Activated CD4-positive, alpha-beta T cell treated with anti-CD3 and anti-CD28 coated beads for 1 hour (primary cell): ENCODE measurements around the gene CCNG1.
"Not testable (repeated sequence)": the region's sequence is repeated elsewhere in the genome, so short reads cannot be mapped to it uniquely, and the experiment has no call there.

Experiments used
- DNase-seq: peaks from one replicate; pipeline ENCODE4 v3.0.0-alpha.2; 2020

The CCNG1 gene

DNA sequence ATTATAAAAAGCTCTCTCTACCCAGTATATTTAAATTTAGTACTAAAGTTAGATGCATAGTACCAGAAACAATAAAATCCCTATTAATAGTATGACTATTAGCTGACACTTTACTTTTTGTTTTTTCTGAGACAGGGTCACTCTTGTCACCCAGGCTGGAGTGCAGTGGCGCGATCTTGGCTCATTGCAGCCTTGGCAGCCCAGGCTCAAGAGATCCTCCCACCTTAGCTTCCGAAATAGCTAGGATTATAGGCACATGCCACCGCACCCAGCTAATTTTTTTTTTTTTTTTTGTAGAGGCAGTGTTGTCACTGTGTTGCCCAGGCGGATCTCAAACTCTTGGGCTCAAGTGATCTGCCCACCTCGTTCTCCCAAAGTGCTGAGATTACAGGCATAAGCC is 8.0 kb downstream of the CCNG1 start:
- no peak for DNase-seq

DNA sequence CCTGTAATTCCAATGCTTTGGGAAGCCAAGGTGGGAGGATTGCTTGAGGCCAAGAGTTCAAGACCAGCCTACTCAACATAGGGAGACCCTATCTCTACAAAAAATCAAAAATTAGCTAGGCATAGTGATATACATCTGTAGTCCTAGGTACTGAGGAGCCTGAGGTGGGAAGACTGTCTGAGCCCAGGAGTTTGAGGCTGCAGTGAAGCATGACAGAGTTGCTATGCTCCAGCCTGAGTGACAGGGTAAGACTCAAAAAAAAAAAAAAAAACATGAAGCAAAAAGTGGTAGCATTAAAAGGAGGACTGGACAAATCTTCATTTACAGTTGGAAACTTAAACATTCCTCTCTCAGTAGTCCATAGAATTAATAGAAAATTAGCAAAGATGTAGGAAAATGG is 9.8 kb downstream of the CCNG1 start:
- DNase-seq: no peak

DNA sequence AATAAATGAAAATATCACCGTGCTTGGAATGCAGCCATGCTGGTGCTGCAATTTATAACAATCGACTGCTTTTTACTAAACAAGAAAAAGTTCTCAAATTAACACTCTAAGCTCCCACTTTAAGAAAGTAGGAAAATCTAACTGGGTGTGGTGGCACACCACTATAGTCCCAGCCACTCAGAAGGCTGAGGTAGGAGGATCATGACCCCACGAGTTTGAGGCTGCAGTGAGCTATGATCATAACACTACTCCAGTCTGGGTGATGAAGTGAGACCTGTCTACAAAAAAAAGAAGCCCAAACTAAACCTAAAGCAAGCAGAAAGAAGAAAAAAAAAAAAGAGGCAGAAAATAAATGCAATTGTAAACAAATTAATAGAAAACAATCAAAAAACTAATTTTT is 10.5 kb downstream of the CCNG1 start:
- DNase-seq: no peak

DNA sequence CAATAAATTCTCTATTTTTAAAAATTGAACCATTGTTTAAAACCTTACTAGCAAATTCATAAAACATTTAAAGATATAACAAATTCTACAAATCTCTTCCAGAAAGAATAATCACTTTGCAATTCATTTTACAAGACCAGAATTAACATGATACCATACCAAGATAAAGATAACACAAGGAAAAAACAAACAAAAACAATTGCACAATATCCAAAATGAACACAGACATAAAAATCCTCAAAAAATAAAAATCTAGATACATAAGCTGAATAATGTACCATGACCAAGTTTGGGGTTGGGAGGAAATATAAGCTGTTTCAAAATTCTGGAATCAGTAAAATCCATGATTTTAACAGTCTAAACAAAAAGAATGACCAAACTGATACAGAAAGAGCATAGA is 11.1 kb downstream of the CCNG1 start:
- DNase-seq: no peak

DNA sequence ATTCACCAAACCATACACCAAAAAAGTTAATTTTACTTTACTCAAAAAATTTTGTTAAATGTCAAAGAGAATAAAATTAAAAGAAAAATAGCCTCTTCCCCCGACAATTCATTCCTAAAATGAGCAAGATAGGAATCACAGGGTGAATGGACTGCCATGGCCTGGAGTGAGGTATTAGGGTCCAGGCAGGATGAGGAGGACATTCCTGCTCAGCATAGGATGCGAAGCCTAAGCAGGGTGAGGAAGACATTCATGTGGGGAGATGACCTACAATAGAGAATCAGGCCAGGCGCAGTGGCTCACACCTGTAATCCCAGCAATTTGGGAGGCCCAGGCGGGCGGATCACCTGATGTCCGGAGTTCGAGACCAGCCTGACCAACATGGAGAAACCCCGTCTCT is 14.1 kb downstream of the CCNG1 start:
- no peak for DNase-seq

DNA sequence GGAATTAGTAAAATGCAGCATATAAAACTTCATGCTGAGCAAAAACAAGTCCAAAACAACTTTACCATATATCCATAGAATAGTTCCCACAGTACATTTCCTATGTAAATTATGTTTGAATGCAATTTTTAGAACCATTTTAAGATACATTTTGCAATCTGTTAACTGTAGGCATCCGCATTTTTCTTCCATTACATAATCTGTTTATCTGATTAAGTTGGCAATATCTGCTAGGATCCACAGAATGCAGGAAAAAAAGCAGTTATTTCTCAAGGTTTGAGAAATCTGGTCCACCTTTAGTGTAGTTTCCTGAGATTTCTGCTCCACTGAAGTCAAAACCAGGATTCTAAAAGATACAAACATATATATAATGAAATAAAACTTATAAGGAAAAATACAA is 16.3 kb downstream of the CCNG1 start:
- no peak for DNase-seq

DNA sequence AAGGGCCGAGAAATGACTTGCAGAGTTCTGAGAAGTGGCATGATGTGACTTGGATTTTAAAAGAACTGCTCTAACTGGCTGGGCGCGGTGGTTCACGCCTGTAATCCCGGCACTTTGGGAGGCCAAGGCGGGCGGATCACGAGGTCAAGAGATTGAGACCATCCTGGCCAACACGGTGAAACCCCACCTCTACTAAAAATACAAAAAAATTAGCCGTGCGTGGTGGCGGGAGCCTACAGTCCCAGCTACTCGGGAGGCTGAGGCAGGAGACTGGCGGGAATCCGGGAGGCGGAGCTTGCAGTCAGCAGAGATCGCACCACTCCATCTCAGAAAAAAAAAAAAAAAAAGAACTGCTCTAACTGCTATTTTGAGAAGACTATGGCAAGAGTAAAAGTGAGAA is 18.0 kb downstream of the CCNG1 start:
- DNase-seq: not testable (repeated sequence)

DNA sequence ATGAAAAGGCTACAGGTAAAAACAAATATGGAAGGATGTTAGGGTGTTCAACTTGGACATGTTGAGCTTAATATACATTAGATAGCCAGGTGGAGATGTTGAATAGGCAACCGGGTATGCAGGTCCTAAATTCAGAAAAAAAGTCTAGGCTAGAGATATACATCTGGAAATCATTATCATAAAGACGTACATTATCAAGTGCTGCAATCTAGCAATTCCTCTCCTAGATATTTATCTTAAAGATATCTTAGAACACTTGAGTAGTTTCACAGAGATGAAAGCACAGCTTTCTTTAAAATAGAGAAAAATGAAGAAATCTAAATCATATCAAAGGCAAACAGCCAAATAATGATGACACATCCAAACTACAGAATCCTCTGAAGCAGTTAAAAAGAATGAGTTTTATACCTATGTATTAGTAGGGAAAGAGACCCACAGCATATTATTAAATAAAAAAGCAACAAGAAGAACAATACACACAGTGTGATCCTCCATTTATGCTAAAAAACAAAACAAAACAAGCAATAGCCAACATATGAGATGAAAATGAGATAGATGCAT is 18.7 kb downstream of the CCNG1 start:
- no peak for DNase-seq

DNA sequence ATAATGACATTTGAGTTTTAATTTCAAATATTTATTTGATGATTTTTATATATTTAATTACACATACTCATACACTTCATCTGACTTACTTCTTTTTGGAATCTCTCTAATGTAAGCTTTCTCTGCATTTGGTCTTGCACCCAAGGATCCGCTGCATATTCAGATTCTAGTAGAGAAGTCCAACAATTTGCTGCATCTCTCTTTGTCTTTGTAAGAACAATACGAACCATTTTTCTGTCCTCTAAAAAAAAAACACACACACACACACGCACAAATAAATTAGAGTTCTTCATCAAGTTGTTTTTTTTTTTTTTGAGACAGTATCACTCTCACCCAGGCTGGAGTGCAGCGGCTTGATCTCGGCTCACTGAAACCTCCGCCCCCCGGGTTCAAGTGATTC is 19.4 kb downstream of the CCNG1 start:
- no peak for DNase-seq

DNA sequence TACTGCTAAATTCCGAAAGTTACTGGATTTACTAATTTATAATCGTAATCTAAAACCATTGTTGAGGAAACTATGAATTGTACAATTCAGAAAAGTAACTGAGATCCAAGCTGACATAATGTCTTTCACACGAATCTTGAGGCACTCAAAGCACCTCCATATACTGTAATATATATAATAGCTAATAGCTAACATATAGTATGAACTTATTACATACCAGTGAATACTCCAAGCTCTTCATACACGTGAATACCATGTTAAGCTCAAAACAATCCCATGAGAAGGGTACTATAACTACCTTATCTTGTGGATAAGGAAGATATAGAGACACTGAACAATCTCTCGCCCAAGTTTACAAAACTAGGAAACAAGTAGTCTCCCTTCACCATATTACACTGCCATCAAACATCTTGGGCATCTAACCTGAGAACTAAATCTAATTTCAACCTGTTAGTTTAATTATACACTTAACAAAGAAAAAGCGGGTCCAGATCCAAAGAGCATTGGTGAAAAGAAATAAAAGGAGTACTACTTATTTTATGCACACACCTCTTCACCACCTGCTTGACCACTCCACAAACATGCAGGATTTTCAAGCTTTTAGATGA is 21.5 kb downstream of the CCNG1 start:
- no peak for DNase-seq

DNA sequence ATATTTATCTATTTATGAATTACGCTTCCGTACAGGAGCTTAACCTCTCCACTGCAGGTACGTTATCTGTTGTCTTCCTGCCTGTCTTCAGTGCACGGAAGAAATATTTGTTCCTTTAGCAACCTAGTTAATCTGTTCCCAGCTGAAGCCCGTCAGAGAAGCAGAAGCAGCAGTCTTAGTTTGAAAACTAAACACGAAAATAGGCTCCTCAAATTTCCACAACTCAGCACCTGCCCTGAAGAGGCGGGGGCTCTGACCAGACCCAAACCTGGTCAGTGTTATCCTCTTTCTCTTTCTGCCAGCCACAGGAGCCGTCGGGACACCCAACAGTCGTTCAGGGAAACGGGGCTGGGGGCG is 22.0 kb downstream of the CCNG1 start:
- DNase-seq: no peak

DNA sequence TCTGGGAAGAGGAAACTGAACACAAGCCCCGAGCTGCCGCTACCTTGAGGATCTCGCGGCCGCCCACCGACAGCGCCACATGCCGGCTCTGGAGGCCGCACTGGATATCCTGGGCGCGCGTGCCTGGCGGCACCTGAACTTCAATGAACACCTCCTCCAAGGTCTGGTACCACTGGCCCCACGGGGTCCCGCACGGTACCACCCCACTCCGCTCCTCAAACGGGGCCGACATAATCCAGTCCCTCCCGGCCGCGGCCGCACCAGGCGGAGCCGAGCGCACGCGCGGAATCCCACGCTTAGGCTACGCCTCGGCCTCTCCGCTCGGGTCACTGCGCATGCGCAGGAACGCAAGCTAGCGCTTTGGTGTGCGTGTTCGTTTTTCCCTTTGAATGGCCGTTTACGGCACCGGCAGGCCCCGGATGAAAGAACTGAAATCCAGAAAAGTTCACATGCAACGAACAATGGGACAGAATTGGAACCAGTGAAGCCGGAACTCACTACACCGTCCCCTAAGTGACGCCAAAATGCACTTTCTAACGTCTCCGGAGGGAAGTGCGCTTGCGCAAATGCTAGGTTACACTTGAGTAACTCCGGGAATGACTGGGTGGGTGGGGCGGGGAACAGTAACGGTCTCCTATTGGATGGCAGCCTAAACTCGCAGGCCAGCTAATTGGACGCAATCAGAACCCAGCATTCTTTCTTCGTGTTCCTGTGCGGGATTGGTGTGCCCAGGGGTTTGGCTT is 22.6 kb downstream of the CCNG1 start, which contains the start of gene NUDCD2:
TSS of gene NUDCD2 (minus strand) at position 284 of the 743 bp plus-strand sequence. CDS start at position 232, 52 bp downstream.
- DNase-seq: peak; percentile 92

DNA sequence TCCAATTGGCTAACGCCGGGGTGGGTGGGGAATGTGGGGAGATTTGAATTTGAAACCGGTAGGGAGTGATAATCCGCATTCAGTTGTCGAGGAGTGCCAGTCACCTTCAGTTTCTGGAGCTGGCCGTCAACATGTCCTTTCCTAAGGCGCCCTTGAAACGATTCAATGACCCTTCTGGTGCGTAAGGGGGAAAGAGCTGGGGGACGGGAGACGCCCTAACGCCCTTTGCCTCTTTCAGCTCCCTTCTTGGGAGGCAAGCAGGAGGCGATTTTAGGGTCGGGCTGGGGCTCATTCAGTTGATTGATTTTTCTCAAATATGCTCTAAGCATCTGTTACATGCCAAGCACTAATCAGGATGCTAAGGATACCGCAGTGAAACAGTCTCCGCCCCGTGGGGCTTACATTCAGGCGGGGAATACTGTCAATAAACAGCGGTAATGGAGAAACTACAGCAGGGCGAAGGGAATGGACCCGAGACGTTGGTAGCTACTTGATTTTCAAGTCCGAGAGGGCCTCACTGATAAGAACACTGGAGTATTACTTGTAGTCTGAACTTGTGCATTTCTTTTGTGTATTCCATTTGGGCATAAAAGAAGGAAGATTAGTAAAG is 23.3 kb downstream of the CCNG1 start, which contains the start of gene HMMR:
TSS of gene HMMR (plus strand) at position 71 of the 610 bp plus-strand sequence. CDS start at position 132, 61 bp downstream.
- DNase-seq: no peak

DNA sequence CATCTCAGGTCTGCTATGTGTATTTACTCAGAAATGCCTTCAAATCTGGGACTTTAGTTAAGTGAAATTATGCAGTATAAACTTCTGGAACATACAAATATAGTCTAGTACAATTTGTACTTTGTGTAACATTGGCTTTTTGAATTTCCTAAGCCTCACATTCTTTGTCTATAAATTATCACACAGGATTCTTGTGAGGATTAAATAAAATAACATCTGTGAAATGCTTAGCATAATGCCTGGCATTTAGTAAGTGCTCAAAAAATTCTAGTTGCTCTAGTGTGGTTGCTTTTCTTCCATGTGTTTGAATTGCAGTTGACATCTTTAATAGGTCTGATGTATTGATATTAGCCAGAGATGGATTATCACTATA is 25.7 kb downstream of the CCNG1 start:
- DNase-seq: no peak

DNA sequence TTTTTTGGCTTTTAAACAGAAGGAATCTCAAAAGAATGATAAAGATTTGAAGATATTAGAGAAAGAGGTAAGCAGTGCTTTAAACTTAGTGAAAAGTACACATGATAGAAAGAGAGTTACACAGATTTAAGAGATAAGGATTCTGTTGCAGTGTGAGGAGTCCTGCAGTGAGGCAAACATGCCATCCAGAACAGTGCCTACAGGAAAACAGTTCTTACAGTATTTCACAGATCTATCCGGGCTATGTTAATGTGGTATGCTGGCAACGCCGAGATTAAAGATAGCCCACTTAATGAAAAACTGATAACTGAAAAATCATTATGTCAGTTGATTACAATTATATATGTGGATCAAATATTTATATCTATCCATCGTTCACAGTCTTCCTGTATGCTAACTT is 30.3 kb downstream of the CCNG1 start:
- DNase-seq: no peak

DNA sequence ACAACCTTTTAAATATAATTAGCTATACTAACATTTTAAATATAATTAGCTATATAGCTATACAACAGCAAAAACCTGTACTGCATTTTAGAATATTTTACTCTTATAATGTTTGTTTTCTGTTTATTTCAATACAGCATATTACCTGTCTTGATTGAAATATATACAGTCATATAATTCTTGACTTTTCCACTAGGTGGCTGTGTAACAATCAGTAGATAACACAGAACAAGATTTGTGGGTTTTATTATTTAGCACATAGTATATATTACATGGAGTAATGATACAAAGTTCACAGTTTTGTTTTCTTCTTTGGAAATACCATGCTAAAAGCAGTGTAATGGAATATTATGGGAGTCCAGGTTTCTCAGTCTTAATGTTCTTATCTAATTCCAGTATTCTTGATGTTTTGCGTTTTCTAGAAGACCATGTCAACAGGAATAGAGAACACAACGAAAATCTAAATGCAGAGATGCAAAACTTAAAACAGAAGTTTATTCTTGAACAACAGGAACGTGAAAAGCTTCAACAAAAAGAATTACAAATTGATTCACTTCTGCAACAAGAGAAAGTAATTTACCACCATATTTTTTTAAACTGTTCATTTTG is 36.3 kb downstream of the CCNG1 start:
- no peak for DNase-seq

DNA sequence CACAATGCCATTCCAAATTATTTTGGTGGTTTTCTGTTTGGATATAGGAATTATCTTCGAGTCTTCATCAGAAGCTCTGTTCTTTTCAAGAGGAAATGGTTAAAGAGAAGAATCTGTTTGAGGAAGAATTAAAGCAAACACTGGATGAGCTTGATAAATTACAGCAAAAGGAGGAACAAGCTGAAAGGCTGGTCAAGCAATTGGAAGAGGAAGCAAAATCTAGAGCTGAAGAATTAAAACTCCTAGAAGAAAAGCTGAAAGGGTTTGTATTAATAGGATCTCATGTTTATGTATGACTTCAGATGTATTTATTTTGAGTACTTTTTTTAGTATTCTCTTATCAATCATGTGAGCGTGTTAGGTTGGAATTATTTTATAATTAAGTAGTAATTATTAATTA is 38.0 kb downstream of the CCNG1 start:
- DNase-seq: no peak

DNA sequence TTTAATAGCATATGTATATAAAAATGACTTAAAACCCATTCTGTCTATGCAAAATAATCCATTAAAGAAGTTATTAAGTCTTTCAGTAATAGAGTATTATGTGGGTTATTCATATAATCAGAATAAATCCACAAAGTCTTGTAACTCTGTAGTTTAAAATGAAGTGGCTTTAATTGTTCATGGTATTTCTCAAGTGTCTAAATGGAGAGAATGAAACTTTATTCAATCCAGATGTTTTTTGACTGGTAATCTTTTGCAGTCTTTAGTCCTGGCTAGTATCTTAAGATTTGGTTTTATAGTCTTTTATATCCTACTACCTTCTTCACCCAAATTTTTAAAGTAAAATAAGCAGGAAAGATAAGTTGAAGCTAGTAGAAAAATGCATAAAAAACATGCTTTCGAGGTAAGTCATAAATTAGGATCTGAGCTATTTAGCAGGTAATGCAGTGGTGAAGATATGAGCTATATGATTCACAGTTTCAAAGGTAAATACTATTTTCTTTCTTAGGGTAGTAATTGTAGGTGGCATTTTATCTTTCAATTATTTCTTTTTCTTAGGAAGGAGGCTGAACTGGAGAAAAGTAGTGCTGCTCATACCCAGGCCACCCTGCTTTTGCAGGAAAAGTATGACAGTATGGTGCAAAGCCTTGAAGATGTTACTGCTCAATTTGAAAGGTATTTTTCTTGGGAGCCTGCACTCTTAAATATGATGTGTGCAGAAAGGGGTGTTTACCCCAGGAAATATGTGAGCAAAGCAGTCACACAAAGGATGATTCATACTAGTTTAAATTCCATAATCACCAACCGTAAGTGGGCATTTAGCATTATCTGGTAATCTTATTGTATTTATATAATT is 41.0 kb downstream of the CCNG1 start:
- DNase-seq: no peak

DNA sequence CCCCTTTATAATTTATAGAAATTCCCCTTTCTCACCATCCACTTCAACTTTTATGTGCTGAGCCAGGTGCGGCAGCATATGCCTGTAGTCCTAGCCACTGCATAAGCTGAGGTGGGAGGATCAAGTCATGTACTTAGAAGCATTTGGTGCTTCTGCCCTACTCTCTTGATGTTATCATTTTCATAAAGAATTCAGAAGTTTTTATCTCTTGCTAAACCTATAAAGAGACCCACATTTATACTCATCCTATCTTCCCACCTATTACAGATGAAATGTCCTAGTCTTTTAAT is 41.5 kb downstream of the CCNG1 start:
- DNase-seq: no peak

DNA sequence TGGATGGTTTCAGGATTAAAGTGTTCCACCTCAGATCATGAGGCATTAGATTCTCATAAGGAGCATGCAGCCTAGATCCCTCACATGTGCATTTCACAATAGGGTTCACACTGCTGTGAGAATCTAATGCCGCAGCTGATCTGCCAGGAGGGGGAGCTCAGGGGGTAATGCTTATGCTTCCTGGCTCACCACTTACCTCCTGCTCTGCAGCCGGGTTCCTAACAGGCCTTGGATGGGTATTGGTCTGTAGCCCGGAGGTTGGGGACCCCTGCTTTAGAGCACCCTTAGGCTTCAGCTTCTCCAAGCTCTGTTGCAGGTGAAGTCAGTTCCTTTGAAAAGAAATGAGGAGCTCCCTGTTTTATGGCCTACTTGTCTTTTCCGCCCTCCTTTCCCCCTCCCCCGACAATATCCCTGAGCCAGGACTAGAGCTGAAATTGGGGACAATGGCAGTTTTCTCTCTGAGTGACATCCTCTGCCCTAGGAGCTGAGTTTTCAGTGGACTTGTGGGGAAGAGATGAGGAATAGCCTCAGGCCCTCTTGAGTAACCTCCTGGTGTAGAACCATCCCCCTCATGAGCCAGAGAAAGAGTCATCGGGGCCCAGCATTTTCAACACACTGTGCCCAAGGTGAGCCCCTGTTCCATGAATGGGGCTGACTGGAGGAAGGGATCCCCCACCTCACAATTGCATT is 51.8 kb downstream of the CCNG1 start:
- DNase-seq: no peak

DNA sequence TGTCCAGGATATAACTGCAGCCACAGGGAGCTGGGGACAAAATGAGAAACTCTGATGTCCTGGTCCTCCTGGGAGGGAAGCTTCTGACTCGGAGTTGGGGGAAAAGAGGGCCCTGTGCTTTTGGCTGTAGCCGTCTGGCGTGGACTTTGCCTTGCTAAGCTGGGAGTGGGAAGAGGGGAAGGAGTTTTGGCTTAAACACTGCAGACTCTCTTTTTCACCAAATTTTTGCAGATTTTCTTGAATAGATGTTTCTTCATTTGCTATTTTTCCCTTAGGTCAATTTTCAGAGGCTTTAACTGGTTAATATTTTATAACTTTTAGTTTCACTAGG is 52.3 kb downstream of the CCNG1 start:
- DNase-seq: no peak
